NCI-H82 (cell line): ENCODE results near the gene MBL2.

Experiments used
- DNase-seq: peaks from one replicate; lab custom pipeline; 2025; lab: John Stamatoyannopoulos, UW

MBL2 gene

GRCh38 chr10:52772623-52773022, at the start of gene MBL2:
Gene MBL2 (minus strand): TSS chr10:52772784. CDS start chr10:52771635, 1,149 bp downstream.
- no peak for DNase-seq

DNA sequence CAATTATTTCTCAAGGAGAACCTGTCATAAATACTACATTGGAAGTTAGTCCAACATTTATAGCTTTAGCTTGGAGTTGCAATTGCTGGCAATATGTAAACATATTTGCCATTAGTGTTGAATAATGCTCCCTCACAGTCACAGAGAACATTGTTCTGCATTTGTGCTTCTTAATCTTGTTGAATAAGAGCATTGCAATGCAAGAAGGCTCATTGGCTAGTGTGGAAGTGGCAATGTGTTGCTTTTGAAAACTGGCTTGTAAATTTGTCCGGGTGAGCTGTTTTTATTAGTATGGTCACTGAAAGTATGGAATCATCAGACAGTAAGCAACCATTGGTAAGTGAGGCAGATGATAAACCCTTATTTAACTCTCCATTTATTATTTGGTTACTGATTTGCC, 47.7 kb upstream of the MBL2 start:
- no peak for DNase-seq

DNA sequence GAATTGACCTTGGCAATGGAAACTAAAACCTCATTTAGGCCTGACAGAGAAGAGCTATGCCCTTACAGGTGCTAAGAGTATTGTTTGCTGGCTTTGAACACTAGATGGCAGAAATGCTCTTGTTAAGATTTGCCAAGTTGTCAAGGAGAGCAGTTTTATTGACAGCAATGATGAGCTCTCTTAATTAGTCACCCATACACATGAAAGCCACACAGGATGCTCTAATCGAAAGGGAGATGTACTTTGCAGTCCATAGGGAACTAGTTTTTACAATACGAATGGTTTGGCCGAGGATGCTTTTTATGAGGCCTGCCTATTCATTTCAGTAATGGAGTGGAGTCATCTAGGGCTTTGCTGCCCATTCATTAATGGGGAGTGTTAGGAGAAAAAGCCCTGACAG, 45.4 kb upstream of the MBL2 start:
- DNase-seq = peak; percentile 45

DNA sequence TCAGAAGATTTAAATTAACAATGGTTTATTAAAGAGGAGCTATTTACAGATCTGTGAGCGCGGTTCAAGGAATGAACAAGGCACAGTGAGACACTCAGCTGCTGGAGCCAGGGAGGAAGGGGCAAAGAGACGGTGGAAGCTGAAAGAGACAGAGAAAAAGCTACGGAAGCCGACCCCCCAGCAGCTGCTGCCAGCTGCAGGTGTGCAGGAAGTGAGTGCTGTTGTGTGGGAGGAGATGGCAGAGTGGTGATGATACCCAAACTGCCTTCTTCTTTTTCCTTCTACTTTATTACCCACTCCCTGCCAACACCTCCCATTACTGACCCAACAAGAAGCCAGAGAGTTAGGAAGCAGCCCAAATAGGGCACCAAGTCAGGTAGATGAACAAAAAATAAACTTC, 41.9 kb upstream of the MBL2 start:
- DNase-seq = no peak

DNA sequence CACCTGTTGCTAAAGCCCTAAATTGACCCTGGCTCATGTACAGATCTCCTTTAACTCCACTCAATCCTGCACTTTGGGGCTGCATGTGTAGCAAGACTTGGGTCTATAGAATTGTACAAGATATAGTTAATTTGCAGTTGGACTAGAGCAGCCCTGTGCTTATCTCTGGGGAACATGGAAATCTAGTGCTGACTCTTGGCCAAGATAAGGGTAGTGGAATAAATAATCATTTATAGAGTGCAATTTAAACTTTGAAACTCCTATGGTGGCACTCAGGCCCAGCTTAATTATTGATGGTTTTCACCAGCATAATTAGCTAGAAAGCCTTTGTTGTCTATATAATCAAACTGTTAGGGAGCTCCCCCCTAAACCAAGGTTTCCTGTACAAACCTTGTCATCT, 39.2 kb upstream of the MBL2 start:
- no peak for DNase-seq

GRCh38 chr10:52810761-52811160, 38.2 kb upstream of the MBL2 start:
- DNase-seq = no peak

DNA sequence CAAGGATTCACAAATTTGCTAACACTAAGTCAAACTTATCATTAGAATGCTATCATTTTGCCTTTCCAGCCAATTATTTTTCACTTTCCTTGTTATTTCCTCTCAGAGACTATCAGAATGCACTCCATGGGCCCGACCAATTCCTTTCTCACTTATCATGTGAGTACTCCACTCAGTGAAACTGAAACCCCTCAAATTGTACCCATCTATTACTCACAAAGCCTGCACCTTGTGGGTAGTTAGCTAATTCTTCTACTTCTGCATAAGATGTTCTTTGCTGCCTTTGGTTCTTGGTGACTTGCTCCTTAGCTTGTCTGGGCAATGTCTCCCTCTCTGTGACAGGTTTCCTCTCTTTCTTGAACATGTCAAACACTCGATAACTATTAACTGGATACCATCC, 35.2 kb upstream of the MBL2 start:
- no peak for DNase-seq

GRCh38 chr10:52805414-52806285, 33.1 kb upstream of the MBL2 start:
- DNase-seq = no peak

GRCh38 chr10:52801947-52802346, 29.4 kb upstream of the MBL2 start:
- no peak for DNase-seq

GRCh38 chr10:52786098-52786497, 13.5 kb upstream of the MBL2 start:
- no peak for DNase-seq

GRCh38 chr10:52785418-52785817, 12.8 kb upstream of the MBL2 start:
- DNase-seq = no peak

- DNase-seq = no peak
Observed at GRCh38 chr10:52783726-52784125, 11.1 kb upstream of the MBL2 start.

DNA sequence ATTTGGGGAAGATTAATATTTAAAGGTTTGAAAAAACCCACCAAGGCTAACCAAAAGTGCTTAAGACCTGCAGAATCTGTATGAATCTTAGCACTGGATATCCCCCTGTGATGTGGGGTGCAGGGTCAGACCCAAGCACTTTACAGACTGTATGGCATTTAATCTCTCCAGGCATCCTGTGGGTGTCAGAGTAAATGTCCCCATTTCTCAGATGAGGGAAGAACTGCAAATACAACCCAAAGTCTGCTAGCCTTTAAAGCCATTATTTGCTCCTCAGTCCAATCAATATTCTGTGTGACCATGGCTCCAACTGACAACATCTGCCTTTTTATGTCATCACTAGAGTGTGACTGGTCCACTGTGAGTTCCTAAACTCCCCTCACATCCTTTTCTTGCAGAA, 10.0 kb upstream of the MBL2 start:
- no peak for DNase-seq

DNA sequence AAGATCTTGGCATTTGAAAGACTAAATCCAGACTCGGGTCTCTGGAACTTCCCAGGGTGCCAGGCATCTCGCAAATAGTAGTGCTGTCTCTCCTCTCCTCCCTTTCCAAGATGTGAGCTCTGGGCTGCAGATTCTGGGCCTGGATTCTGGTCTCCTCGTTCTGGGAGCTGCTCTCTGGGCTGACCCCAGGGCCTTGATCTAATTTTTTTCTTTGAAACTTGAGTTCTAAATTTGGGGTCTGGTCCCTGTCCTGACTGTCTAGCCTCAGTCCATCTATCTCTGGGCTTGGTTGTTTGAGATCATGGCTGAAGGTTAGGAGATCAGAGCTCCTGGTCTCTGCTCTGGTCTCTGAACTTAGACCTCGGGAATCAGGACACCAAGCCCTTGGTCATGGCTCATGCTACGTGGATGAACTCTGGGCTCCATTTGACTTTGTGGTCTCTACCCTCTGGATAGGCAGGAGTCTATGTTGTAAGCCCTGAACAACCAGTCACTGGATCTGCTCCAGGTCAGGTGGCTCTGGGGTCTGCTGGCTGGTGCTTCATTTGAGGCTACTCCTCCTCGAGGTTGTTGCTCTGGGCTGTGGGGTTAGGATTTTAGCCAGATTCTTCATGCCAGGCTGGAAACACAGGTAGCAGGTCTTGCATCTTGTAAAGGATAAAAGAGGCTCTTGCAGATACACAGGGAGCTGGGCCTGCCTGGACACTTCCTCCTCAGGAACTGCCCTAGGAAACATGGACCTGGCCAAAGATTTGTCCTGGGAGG, 8.0 kb upstream of the MBL2 start:
- no peak for DNase-seq

GRCh38 chr10:52779541-52780390, 7.2 kb upstream of the MBL2 start:
- DNase-seq = peak; percentile 54

- DNase-seq = peak; percentile 33
Observed at GRCh38 chr10:52778511-52779392, 6.2 kb upstream of the MBL2 start.

DNA sequence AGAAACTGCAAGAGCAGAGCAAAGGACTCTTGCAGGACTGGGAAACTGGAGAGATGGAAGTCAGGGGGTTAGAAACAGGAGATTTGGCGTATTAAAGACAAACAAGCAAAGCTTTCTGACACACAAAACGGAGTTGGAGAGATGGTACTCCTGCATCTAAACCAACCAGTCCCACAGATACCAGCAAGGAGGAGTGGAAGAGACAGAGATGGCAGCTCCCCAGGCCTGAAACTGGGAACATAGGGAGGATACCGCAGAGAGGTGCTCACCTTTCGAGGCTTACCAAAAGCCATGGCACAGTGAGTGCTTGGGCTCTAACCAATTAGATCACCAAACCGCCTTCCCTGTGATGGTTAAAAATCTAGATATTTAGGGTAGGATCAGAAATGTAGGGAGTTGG, 4.8 kb upstream of the MBL2 start:
- no peak for DNase-seq

DNA sequence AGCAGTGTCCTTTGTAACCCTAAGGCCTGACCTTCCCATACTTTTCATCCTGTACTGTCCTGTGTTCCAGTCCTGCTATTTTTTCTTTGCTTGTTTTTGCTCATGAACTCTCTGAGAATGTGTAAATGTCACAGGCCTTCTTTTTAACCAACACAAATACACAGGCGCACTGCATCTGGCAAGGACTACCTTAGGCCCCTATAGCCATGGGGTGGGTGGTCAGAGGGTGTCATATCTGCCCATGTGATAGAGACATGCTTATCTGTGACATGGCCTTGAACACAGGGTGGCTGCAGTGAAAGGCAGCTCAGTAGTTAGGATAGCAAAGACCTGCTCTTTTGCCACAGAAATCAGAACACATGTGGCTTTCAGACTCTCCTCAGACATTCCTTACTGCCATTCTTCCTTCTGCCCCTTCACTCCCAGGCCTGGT, 3.9 kb upstream of the MBL2 start:
- DNase-seq = no peak

DNA sequence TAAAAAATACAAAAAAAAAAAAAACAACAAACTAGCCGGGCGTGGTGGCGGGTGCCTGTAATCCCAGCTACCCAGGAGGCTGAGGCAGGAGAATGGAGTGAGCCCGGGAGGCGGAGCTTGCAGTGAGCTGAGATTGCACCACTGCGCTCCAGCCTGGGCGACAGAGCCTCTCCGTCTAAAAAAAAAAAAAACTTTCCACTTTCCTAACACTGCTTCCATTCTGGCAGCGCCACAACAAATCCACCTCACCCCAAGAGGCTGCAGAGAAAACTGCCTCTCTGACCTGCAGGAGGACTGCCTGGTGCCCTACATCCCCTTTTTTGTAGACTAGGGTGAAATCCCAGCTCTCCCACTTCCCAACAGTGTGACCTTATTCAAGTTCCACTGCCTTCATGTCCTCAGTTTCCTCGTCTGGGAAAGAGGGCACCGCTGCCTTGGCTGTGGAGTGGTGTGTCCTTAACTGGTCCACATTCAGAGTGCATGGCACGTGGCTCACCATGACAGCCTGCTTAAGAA, 2.6 kb upstream of the MBL2 start:
- DNase-seq = no peak

DNA sequence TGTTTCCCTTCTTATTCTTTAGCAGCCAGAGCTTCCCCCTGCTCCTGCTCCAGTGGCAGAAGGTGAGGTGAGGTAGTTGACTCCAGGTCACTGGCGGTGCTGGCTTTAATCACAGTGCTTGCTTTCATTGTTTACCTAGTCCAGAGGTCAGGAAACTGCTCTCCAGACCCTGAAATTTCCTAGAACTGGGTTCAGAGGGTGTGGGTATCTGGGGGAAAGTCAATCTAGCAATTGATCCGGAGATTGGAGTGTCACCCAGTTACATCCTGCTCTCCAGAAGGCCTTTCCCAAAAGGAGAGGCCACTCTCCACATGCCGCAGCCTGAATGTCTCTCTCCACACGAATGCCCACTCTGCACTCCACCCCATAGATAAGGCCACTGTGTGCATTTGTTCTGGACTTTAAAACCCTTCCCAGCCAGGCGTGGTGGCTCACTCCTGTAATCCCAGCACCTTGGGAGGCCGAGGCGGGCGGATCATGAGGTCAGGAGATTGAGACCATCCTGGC, 2.1 kb upstream of the MBL2 start:
- no peak for DNase-seq

DNA sequence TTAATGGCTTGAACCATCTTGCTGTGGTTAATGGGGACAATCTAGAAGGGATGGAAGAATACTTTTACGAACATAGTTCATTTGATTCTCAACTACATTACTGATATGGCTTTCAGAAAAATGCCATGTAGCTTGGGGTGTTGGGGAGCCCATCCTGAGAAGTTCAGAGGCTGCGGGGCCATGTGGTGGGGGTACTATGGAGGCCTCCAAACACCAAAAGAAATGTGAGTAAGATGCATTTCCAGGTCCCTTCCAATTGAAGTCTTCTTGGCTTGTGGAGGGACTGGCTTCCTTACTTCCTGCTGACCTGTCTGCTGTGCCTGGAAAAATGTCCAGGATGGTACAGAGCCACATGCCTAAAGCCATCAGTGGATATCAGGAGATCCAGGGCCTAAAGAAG, 1.6 kb upstream of the MBL2 start:
- DNase-seq = no peak
